Gastrocnemius medialis (tissue), 4 donors: ENCODE measurements around the gene AHRR. TPM values are rescaled to one million over a fixed set of nuclear protein-coding genes. Genes with fewer than 3 reads are reported as not detected.

Source experiments
- ATAC-seq, 2 donors: fragments of 150-250 bp; one replicate each; pipeline ENCODE4 v1.9.1; 2016
- DNase-seq, 2 donors: peaks; one replicate each; pipeline ENCODE4 v3.0.0-alpha.2; 2019
- H3K27ac ChIP-seq, 4 donors: fragments of 200-600 bp; sonication (generic); 1 replicate in 1 of 4; 2 replicates in 3 of 4; pipeline ENCODE4 v1.5.1; 2016 to 2018; ENCODE audit warnings: mild to moderate bottlenecking in 2 of 4, moderate library complexity in 1 of 4
- H3K27me3 ChIP-seq, 3 donors: fragments of 200-600 bp; sonication (generic) in 2 of 3; 1 replicate in 1 of 3; 2 replicates in 2 of 3; pipeline versions ENCODE4 v1.5.1 to v1.6.0; 2016 to 2019; ENCODE audit warnings: mild to moderate bottlenecking in 1 of 3, moderate library complexity in 1 of 3
- H3K36me3 ChIP-seq, 2 donors: fragments of 200-600 bp; sonication (generic) in 1 of 2; one replicate each; pipeline ENCODE4 v1.5.1; 2017 to 2018
- H3K4me1 ChIP-seq, 2 donors: fragments of 200-600 bp; sonication (generic) in 1 of 2; one replicate each; pipeline ENCODE4 v1.5.1; 2016 to 2017; ENCODE audit warnings: mild to moderate bottlenecking in 2 of 2
- H3K4me3 ChIP-seq, 4 donors: fragments of 200-600 bp; sonication (generic) in 3 of 4; 1 replicate in 1 of 4; 2 replicates in 3 of 4; pipeline ENCODE4 v1.5.1; 2016 to 2019; ENCODE audit warnings: mild to moderate bottlenecking in 2 of 4
- H3K9me3 ChIP-seq, 3 donors: fragments of 200-600 bp; sonication (generic) in 2 of 3; 1 replicate in 1 of 3; 2 replicates in 2 of 3; pipeline ENCODE4 v1.5.1; 2016 to 2019
- POLR2A ChIP-seq, 2 donors: fragments of 450-650 bp; IDR thresholded peaks; one replicate each; pipeline ENCODE4 v1.6.1; 2017; ENCODE audit warnings: antibody characterized with exemption in 2 of 2, mild to moderate bottlenecking in 2 of 2, moderate library complexity in 2 of 2
- in situ Hi-C, 4 donors: fragments of 200-750 bp; cut with MboI; loops; one replicate each; pipeline versions ENCODE4 v1.15.0 to v1.8.0; 2017; ENCODE audit warnings: low sequenced_read_pairs in 4 of 4
- intact Hi-C: fragments of 100-400 bp; cut with DNase I; formaldehyde crosslinking; loops from one replicate; pipeline ENCODE4 v1.15.1; 2023; ENCODE audit warnings: low total_unique reads
- total RNA-seq, 4 donors: library from RNA; depleted of rRNA; stranded (reverse); fragments of >200 nt; gene quantifications; one replicate each; pipeline versions ENCODE4 v1.1.0 to v1.2.3, GENCODE V29; 2016
- TF ChIP-seq, protein P1 (sequence below), 5 experiments: fragments of 450-650 bp in 3 of 5; fragments of 200-600 bp in 2 of 5; sonication (generic) in 2 of 5; IDR thresholded peaks in 4 of 5; conservative IDR thresholded peaks in 1 of 5; 1 replicate in 4 of 5; 2 replicates in 1 of 5; pipeline ENCODE4 v1.5.1; 2016 to 2019; ENCODE audit warnings: antibody characterized with exemption in 5 of 5, mild to moderate bottlenecking in 3 of 5, moderate library complexity in 3 of 5

Gene AHRR
- total RNA-seq, 4 donors from 2014 or later, result 0.05 to 1.3 (median 0.18) TPM; not detected in 1

DNA sequence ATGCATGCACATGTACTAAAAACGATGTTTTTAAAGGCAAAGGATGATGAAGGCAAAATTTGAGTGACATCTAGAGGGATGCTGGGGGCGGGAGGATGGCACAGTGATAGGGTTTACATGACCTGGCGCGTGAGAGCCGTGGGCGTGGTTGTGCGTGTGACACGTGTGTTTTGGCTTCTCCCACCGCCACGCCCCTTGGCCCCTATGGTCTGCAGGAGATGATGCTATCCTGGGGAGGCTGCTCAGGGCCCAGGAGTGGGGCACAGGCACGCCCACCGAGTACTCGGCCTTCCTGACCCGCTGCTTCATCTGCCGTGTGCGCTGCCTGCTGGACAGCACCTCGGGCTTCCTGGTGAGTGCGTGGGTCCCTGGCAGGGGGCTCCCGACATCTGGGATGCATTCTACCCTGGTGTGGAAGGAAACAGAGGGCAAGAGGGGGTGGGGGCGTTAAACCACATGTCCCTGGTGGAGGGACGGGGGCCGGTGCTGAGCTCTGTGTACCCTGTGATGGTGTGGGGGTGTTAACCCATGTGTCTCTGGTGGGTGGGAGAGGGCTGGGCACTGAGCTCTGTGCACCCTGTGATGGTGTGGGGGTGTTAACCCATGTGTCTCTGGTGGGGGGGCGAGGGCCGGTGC lies 102.2 kb downstream of the AHRR start:
- TF ChIP-seq POLR2A (IDR thresholded peaks at IDR 0.05), result no peak
- TF ChIP-seq, protein P1, sequence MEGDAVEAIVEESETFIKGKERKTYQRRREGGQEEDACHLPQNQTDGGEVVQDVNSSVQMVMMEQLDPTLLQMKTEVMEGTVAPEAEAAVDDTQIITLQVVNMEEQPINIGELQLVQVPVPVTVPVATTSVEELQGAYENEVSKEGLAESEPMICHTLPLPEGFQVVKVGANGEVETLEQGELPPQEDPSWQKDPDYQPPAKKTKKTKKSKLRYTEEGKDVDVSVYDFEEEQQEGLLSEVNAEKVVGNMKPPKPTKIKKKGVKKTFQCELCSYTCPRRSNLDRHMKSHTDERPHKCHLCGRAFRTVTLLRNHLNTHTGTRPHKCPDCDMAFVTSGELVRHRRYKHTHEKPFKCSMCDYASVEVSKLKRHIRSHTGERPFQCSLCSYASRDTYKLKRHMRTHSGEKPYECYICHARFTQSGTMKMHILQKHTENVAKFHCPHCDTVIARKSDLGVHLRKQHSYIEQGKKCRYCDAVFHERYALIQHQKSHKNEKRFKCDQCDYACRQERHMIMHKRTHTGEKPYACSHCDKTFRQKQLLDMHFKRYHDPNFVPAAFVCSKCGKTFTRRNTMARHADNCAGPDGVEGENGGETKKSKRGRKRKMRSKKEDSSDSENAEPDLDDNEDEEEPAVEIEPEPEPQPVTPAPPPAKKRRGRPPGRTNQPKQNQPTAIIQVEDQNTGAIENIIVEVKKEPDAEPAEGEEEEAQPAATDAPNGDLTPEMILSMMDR (IDR thresholded peaks at IDR 0.05 in 4 of 5, conservative IDR thresholded peaks at IDR 0.05 in 1 of 5), result no peak
- DNase-seq, result no peak
- in situ Hi-C loops (no loop called here), intact Hi-C loops (no loop called here)
- Histone ChIP-seq H3K36me3 (no peaks in the 10 kb centered on the region), H3K27ac (no peak overlapping the region), H3K27me3 (peaks cover under 1 to 7% (median 3%) of the 10 kb centered on the region in 3 donors), H3K4me3 (no peak overlapping the region), H3K9me3 (no peaks in the 10 kb centered on the region), H3K4me1 (no peaks in the 10 kb centered on the region)
- ATAC-seq, result no peak

DNA sequence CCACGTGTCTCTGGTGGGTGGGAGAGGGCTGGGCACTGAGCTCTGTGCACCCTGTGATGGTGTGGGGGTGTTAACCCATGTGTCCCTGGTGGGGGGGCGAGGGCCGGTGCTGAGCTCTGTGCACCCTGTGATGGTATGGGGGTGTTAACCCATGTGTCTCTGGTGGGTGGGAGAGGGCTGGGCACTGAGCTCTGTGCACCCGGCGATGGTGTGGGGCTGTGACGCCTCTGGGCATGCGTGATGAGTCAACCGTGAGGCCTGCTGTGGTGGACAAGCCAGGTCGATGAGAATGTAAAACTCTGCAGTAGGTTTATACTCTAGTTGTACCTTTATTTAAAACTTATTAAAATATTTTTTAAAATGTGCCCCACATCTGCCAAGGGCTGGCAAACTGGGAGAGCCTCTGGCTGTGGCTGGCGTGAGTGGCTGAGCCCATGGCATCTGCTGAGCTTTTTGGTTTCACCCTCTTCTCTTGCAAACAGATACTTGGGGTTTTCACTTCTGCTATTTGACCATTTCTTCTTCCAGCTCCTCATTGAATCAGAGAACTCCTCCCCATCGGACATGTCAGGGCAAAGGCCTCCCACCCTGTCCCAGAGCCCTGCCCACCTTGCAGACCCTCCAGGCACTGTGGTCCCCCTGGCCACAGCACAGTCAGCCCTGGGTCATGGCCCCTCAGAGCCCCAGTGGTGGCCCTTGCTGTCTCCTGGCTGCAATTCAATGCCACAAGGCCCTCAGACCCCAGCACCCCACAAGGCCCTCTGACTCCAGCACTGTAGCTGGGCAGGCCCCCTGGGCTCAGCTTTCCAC lies 103.0 kb downstream of the AHRR start:
- ATAC-seq, result no peak
- H3K4me1 ChIP-seq, result no peaks in the 10 kb centered on the region
- H3K36me3 ChIP-seq, result no peaks in the 10 kb centered on the region
- H3K9me3 ChIP-seq, result no peaks in the 10 kb centered on the region
- H3K27ac ChIP-seq, result no peak overlapping the region
- intact Hi-C loops (no loop called here), in situ Hi-C loops (no loop called here)
- TF ChIP-seq, protein P1 (IDR thresholded peaks at IDR 0.05 in 4 of 5, conservative IDR thresholded peaks at IDR 0.05 in 1 of 5), result no peak
- TF ChIP-seq POLR2A (IDR thresholded peaks at IDR 0.05), result no peak
- DNase-seq, result no peak
- no peak overlapping the region for H3K4me3 ChIP-seq
- peaks cover 3 to 8% (median 8%) of the 10 kb centered on the region in 3 donors for H3K27me3 ChIP-seq

DNA sequence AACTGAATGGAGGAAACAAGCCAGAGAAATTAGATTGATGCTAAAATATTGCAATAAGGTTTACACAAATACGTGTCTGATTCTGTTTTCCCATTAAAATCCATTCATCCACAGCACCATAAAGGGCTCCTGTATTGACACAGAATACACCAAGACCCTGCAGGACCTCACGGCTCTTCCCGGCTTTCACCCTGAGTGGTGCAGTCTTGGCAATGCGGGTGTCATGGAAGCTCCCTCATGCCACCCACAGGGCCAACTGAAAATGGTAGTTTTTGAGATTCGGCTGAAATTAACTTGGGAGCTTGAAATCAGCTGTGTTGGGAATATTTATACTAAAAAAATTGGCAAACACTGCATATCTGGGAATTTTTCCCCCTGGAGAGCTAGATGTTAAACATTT lies 104.2 kb downstream of the AHRR start:
- Histone ChIP-seq H3K4me1 (no peaks in the 10 kb centered on the region), H3K27ac (no peak overlapping the region), H3K36me3 (no peaks in the 10 kb centered on the region), H3K27me3 (peaks cover 3 to 17% (median 12%) of the 10 kb centered on the region in 3 donors), H3K9me3 (no peaks in the 10 kb centered on the region), H3K4me3 (no peak overlapping the region)
- in situ Hi-C loops (no loop called here), intact Hi-C loops (no loop called here)
- DNase-seq (no peak), ATAC-seq (no peak)
- no peak for TF ChIP-seq POLR2A (IDR thresholded peaks at IDR 0.05)
- TF ChIP-seq, protein P1 (IDR thresholded peaks at IDR 0.05 in 4 of 5, conservative IDR thresholded peaks at IDR 0.05 in 1 of 5), result no peak

DNA sequence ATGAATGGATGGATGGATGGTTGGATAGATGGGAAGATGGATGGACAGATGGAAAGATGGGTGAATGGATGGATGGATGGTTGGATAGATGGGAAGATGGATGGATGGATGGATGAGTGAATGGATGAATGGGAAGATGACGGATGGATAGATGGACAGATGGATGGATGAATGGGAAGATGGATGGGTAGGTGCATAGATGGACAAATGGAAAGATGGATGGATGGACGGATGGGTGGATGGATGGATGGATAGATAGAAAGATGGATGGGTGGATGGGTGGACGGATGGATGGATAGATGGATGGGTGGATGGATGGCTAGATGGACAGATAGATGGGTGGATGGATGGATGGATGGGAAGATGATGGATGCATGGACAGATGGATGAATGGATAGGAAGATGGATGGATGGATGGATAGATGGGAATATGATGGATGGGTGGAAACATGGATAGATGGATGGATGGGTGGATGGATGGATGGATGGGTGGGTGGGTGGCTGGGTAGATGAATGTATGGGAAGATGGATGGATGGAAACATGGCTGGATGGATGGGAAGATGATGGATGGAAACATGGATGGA lies 105.0 kb downstream of the AHRR start:
- Histone ChIP-seq H3K27ac (no peak overlapping the region), H3K9me3 (no peaks in the 10 kb centered on the region), H3K36me3 (no peaks in the 10 kb centered on the region), H3K4me1 (no peaks in the 10 kb centered on the region), H3K27me3 (peaks cover 3 to 20% (median 12%) of the 10 kb centered on the region in 3 donors), H3K4me3 (no peak overlapping the region)
- DNase-seq (no peak), ATAC-seq (no peak)
- TF ChIP-seq, protein P1 (IDR thresholded peaks at IDR 0.05 in 4 of 5, conservative IDR thresholded peaks at IDR 0.05 in 1 of 5), result no peak
- TF ChIP-seq POLR2A (IDR thresholded peaks at IDR 0.05), result no peak
- in situ Hi-C loops (no loop called here), intact Hi-C loops (no loop called here)
